Measurements from ENCODE around the gene TMEM201.

TMEM201 gene

GRCh38 chr1:9589144-9589718 lies 520 bp downstream of the TMEM201 start:
- TF ChIP-seq TCF12 (IDR thresholded peaks at IDR 0.05; ENCODE audit: low read depth) (no peak), MAX (IDR thresholded peaks at IDR 0.05) (no peak), CREB1 (IDR thresholded peaks at IDR 0.05; ENCODE audit: low read depth) (no peak)

GRCh38 chr1:9589719-9590157 lies 1.0 kb downstream of the TMEM201 start:
- TF ChIP-seq TCF12 (IDR thresholded peaks at IDR 0.05; ENCODE audit: low read depth) (no peak), ZBTB7A (IDR thresholded peaks at IDR 0.05; ENCODE audit: low read depth) (no peak), TEAD4 (IDR thresholded peaks at IDR 0.05) (no peak), MAX (IDR thresholded peaks at IDR 0.05) (no peak), CEBPB (IDR thresholded peaks at IDR 0.05) (no peak), YY1 (IDR thresholded peaks at IDR 0.05; ENCODE audit: low read depth) (no peak), RAD21 (IDR thresholded peaks at IDR 0.05; ENCODE audit: low read depth) (no peak), TAF1 (IDR thresholded peaks at IDR 0.05; ENCODE audit: low read depth) (no peak), EP300 (IDR thresholded peaks at IDR 0.05; ENCODE audit: borderline replicate concordance) (no peak), CREB1 (IDR thresholded peaks at IDR 0.05; ENCODE audit: low read depth) (no peak), REST (IDR thresholded peaks at IDR 0.05; ENCODE audit: low read depth) (no peak), USF1 (IDR thresholded peaks at IDR 0.05) (no peak), NFIC (IDR thresholded peaks at IDR 0.05) (no peak), EGR1 (IDR thresholded peaks at IDR 0.05) (no peak), FOXM1 (IDR thresholded peaks at IDR 0.05; ENCODE audit: borderline replicate concordance, low read depth) (no peak)

GRCh38 chr1:9590201-9590600 lies 1.5 kb downstream of the TMEM201 start:
- TF ChIP-seq NFIC (IDR thresholded peaks at IDR 0.05) (no peak), RAD21 (IDR thresholded peaks at IDR 0.05; ENCODE audit: low read depth) (no peak), FOXM1 (IDR thresholded peaks at IDR 0.05; ENCODE audit: borderline replicate concordance, low read depth) (no peak), EGR1 (IDR thresholded peaks at IDR 0.05) (no peak), USF1 (IDR thresholded peaks at IDR 0.05) (no peak), CREB1 (IDR thresholded peaks at IDR 0.05; ENCODE audit: low read depth) (no peak), YY1 (IDR thresholded peaks at IDR 0.05; ENCODE audit: low read depth) (no peak), TEAD4 (IDR thresholded peaks at IDR 0.05) (no peak), MAX (IDR thresholded peaks at IDR 0.05) (no peak), EP300 (IDR thresholded peaks at IDR 0.05; ENCODE audit: borderline replicate concordance) (no peak), TAF1 (IDR thresholded peaks at IDR 0.05; ENCODE audit: low read depth) (no peak), CEBPB (IDR thresholded peaks at IDR 0.05) (no peak), REST (IDR thresholded peaks at IDR 0.05; ENCODE audit: low read depth) (no peak), TCF12 (IDR thresholded peaks at IDR 0.05; ENCODE audit: low read depth) (no peak), ZBTB7A (IDR thresholded peaks at IDR 0.05; ENCODE audit: low read depth) (no peak)

- TF ChIP-seq YY1 (IDR thresholded peaks at IDR 0.05; ENCODE audit: low read depth) (no peak), TEAD4 (IDR thresholded peaks at IDR 0.05) (no peak), USF1 (IDR thresholded peaks at IDR 0.05) (no peak), CEBPB (IDR thresholded peaks at IDR 0.05) (no peak), ZBTB7A (IDR thresholded peaks at IDR 0.05; ENCODE audit: low read depth) (no peak), EGR1 (IDR thresholded peaks at IDR 0.05) (no peak), FOXM1 (IDR thresholded peaks at IDR 0.05; ENCODE audit: borderline replicate concordance, low read depth) (no peak), EP300 (IDR thresholded peaks at IDR 0.05; ENCODE audit: borderline replicate concordance) (no peak), RAD21 (IDR thresholded peaks at IDR 0.05; ENCODE audit: low read depth) (no peak), TCF12 (IDR thresholded peaks at IDR 0.05; ENCODE audit: low read depth) (no peak), CREB1 (IDR thresholded peaks at IDR 0.05; ENCODE audit: low read depth) (no peak), MAX (IDR thresholded peaks at IDR 0.05) (no peak), REST (IDR thresholded peaks at IDR 0.05; ENCODE audit: low read depth) (no peak), TAF1 (IDR thresholded peaks at IDR 0.05; ENCODE audit: low read depth) (no peak)
These were observed 2.4 kb downstream of the TMEM201 start for GRCh38 chr1:9590945-9591668.

Data from Ishikawa (cell line).